ENCODE results near the gene GALNT10. TPM values are rescaled to one million over a fixed set of nuclear protein-coding genes. Genes with fewer than 3 reads are reported as not detected.
"Not testable (repeated sequence)": the region's sequence is repeated elsewhere in the genome, so short reads cannot be mapped to it uniquely, and the experiment has no call there.

The GALNT10 gene
- total and polyA plus RNA-seq, 10 donors = 7.6 to 50.2 (median 43.5) TPM

DNA sequence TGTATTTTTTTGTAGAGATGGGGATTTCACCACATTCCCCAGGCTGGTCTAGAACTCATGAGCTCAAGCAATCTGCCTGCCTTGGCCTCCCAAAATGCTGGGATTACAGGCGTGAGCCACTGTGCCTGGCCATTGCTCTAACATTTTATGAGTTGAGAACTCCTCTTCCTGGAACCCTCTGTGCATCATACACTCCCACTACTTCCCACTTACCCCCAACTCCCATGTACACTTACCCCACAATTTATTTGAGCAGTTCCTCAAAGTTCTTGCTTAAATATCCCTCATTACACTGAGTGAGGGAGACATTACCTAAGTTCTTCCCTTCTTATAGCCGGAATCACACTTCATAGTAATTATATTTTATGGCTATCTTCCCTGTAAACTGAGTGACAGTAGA lies 42.9 kb upstream of the GALNT10 start:
- intact Hi-C loops (cut with DNase I; ENCODE audit: low total_unique reads) = no loop called here
- no peak for DNase-seq
- peaks cover 0 to 4% (median 0%) of the 10 kb centered on the region in 7 donors for H3K27me3 ChIP-seq (replicated peaks in 1 of 7)
- H3K4me3 ChIP-seq = no peak overlapping the region
- H3K9me3 ChIP-seq = no peaks in the 10 kb centered on the region
- no peak overlapping the region for H3K27ac ChIP-seq
- 77 to 94% (median 86%) methylated on average over 2 of the region's 2 CpGs for WGBS, 5 donors
- H3K4me1 ChIP-seq = no peaks in the 10 kb centered on the region
- TF ChIP-seq POLR2AphosphoS5 (IDR thresholded peaks at IDR 0.05) = no peak
- TF ChIP-seq, protein P1, sequence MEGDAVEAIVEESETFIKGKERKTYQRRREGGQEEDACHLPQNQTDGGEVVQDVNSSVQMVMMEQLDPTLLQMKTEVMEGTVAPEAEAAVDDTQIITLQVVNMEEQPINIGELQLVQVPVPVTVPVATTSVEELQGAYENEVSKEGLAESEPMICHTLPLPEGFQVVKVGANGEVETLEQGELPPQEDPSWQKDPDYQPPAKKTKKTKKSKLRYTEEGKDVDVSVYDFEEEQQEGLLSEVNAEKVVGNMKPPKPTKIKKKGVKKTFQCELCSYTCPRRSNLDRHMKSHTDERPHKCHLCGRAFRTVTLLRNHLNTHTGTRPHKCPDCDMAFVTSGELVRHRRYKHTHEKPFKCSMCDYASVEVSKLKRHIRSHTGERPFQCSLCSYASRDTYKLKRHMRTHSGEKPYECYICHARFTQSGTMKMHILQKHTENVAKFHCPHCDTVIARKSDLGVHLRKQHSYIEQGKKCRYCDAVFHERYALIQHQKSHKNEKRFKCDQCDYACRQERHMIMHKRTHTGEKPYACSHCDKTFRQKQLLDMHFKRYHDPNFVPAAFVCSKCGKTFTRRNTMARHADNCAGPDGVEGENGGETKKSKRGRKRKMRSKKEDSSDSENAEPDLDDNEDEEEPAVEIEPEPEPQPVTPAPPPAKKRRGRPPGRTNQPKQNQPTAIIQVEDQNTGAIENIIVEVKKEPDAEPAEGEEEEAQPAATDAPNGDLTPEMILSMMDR (IDR thresholded peaks at IDR 0.05 in 8 of 11, conservative IDR thresholded peaks at IDR 0.05 in 3 of 11) = no peak
- H3K36me3 ChIP-seq = no peaks in the 10 kb centered on the region

DNA sequence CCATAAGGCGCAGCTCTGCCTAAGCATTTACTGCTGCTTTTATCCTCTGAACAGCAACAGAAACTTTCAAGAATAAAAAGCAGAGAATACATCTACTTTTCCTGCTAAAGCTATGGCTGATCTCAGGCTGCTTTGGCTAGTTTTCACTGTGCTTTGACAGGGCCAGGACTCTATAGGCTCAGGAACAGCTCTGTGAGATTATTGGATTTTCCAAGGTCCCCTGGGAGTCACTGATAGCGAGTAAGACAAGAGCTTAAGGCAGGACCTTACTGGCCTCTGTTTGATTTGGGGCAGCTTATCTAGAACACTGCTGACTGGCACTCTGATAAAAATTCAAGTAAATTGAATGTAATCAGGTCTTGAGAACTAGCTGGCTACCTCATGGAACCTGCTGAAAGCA lies 40.1 kb upstream of the GALNT10 start:
- H3K4me1 ChIP-seq; intact Hi-C loops (cut with DNase I; ENCODE audit: low total_unique reads): not testable (repeated sequence)
- WGBS, 5 donors = 84 to 91% (median 88%) methylated on average over 2 of the region's 2 CpGs

DNA sequence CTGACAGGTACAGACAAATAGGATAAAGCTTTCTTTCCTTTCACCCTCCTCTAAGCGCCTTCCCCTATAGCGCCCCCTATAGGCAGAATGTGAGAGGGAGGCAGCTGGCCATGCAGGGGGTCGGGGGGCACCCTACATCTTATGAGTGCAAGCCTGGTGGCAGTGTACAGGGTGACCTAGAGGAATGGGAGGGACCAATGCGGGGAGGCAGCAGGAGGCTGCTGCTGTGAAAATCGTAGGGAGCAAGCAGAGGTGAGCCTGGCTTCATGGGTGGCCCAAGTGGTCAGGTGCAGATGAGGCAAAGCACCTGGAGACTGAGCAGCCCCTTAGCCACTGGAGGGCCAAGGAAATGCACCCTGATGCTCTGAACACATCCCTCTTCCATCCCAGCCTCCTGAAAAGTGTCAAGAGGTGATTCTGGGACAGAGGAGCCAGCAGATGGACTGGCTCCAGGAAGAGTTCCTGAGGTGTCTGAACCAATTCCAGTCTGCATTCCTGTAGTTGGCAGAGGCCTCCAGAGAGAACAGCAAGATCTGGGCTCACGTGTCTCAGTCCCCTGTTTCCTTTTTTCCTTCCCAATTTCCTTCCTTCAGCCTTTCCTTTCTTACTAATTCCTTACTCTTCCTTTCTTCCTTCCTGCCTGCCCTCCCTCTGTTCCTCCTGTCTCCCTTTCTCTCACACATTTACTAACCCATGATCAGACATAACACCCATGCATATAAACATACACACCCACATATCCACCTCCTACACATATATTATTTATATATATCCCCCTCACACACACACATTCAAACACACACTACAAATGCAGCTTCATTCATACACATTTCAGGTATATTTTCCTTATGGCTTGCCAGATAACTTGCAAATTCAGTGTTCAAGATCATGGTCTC lies 32.8 kb upstream of the GALNT10 start:
- Histone ChIP-seq H3K4me3 (no peak overlapping the region), H3K27ac (no peak overlapping the region), H3K9me3 (no peaks in the 10 kb centered on the region), H3K4me1 (no peaks in the 10 kb centered on the region), H3K27me3 (replicated peaks in 1 of 7) (peaks cover 0 to 7% (median 0%) of the 10 kb centered on the region in 7 donors), H3K36me3 (no peaks in the 10 kb centered on the region)
- 44 to 65% (median 55%) methylated on average over 6 of the region's 6 CpGs for WGBS, 5 donors
- no peak for DNase-seq
- TF ChIP-seq POLR2AphosphoS5 (IDR thresholded peaks at IDR 0.05) = no peak
- TF ChIP-seq, protein P1 (IDR thresholded peaks at IDR 0.05 in 8 of 11, conservative IDR thresholded peaks at IDR 0.05 in 3 of 11) = peak in 3 of 11 experiments; percentile 11 to 26 (median 21)
- intact Hi-C loops (cut with DNase I; ENCODE audit: low total_unique reads) = no loop called here

More for the DNA sequence above, 40.1 kb upstream of the GALNT10 start:
- not testable (repeated sequence) for H3K9me3 ChIP-seq; H3K27me3 ChIP-seq (replicated peaks in 1 of 7); H3K27ac ChIP-seq; DNase-seq; H3K4me3 ChIP-seq; H3K36me3 ChIP-seq

DNA sequence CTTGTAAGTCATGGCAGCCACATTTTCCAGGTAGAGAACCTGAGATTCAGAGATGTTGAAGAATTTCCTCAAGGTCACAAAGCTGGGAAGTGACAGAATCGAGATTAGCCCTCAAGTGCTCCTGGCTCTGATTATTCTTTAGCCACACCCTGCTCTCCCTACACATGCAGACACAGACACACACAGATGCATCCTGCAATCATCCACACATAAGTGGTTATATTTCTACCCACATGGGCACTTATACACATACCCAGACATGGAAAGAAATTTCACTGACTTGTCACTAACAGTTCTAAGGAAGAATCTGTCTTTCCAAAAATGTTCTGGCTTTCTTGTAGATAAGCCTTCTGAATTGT lies 32.2 kb upstream of the GALNT10 start:
- no peak for DNase-seq
- no peaks in the 10 kb centered on the region for H3K36me3 ChIP-seq
- no peak for TF ChIP-seq POLR2A (IDR thresholded peaks at IDR 0.05)
- no peak for TF ChIP-seq POLR2AphosphoS5 (IDR thresholded peaks at IDR 0.05)
- TF ChIP-seq, protein P1 (IDR thresholded peaks at IDR 0.05 in 8 of 11, conservative IDR thresholded peaks at IDR 0.05 in 3 of 11) = no peak
- no peak overlapping the region for H3K4me3 ChIP-seq
- intact Hi-C loops (cut with DNase I; ENCODE audit: low total_unique reads) = no loop called here
- peaks cover 0 to 11% (median 0%) of the 10 kb centered on the region in 7 donors for H3K27me3 ChIP-seq (replicated peaks in 1 of 7)
- no peak overlapping the region for H3K27ac ChIP-seq
- WGBS, 5 donors = 25 to 50% (median 37%) methylated on average over 1 of the region's 1 CpG
- no peaks in the 10 kb centered on the region for H3K4me1 ChIP-seq
- no peaks in the 10 kb centered on the region for H3K9me3 ChIP-seq

All from spleen (tissue), 11 donors.